GM21526 (cell line): Measurements from ENCODE around the gene DCLK2.

Experiments
- ATAC-seq: cut with Tn5 transposase; IDR thresholded peaks from one replicate; pipeline ENCODE4 v1.9.1; 2021; ENCODE audit warnings: moderate library complexity; ENCODE audit not compliant: unreplicated experiment, low FRiP score

DCLK2 gene

GRCh38 chr4:150068300-150068960 is 9.8 kb upstream of the DCLK2 start:
- ATAC-seq, result no peak

GRCh38 chr4:150069353-150069752 is 8.9 kb upstream of the DCLK2 start:
- ATAC-seq, result no peak

- ATAC-seq, result no peak
Observed at GRCh38 chr4:150070464-150071170, 7.6 kb upstream of the DCLK2 start.

GRCh38 chr4:150072471-150072870 is 5.8 kb upstream of the DCLK2 start:
- ATAC-seq, result no peak

- no peak for ATAC-seq
Observed at GRCh38 chr4:150072906-150073714, 5.1 kb upstream of the DCLK2 start.

GRCh38 chr4:150074064-150074463 is 4.2 kb upstream of the DCLK2 start:
- no peak for ATAC-seq

- no peak for ATAC-seq
Observed at GRCh38 chr4:150078579-150079080, 385 bp downstream of the DCLK2 start.

GRCh38 chr4:150079081-150079581 is 886 bp downstream of the DCLK2 start:
- peak; percentile 45 for ATAC-seq

GRCh38 chr4:150080337-150080736 is 2.1 kb downstream of the DCLK2 start:
- no peak for ATAC-seq

- ATAC-seq, result no peak
Observed at GRCh38 chr4:150080875-150081274, 2.6 kb downstream of the DCLK2 start.

- peak; percentile 75 for ATAC-seq
Observed at GRCh38 chr4:150082241-150082640, 4.0 kb downstream of the DCLK2 start.

GRCh38 chr4:150087006-150087405 is 8.8 kb downstream of the DCLK2 start:
- ATAC-seq, result no peak

GRCh38 chr4:150089732-150090131 is 11.5 kb downstream of the DCLK2 start:
- no peak for ATAC-seq

- ATAC-seq, result no peak
Observed at GRCh38 chr4:150090836-150091235, 12.6 kb downstream of the DCLK2 start.

GRCh38 chr4:150094676-150095075 is 16.4 kb downstream of the DCLK2 start:
- no peak for ATAC-seq

- ATAC-seq, result no peak
Observed at GRCh38 chr4:150096625-150097024, 18.4 kb downstream of the DCLK2 start.

GRCh38 chr4:150098214-150098613 is 20.0 kb downstream of the DCLK2 start:
- ATAC-seq, result no peak

- ATAC-seq, result no peak
Observed at GRCh38 chr4:150104404-150105027, 26.3 kb downstream of the DCLK2 start.

GRCh38 chr4:150106886-150107285 is 28.6 kb downstream of the DCLK2 start:
- no peak for ATAC-seq

- no peak for ATAC-seq
Observed at GRCh38 chr4:150108691-150109090, 30.4 kb downstream of the DCLK2 start.

- ATAC-seq, result no peak
Observed at GRCh38 chr4:150114641-150115040, 36.4 kb downstream of the DCLK2 start.
